B cell (primary cell): ENCODE results near the gene CHCHD3.

Source experiments
- EZH2 ChIP-seq: IDR thresholded peaks from 2 replicates; pipeline ENCODE4 v1.6.1; 2012; ENCODE audit warnings: borderline replicate concordance, low read depth, mild to moderate bottlenecking, moderate library complexity, low read length; ENCODE audit not compliant: insufficient read depth, poor library complexity, severe bottlenecking
- TF ChIP-seq, protein P1 (sequence below): fragments of 200-600 bp; IDR thresholded peaks from one replicate; pipeline ENCODE4 v1.8.0; 2022; ENCODE audit warnings: antibody characterized with exemption, mild to moderate bottlenecking

GRCh38 chr7:132907380-132907940 is 174.4 kb downstream of the CHCHD3 start:
- TF ChIP-seq, protein P1, sequence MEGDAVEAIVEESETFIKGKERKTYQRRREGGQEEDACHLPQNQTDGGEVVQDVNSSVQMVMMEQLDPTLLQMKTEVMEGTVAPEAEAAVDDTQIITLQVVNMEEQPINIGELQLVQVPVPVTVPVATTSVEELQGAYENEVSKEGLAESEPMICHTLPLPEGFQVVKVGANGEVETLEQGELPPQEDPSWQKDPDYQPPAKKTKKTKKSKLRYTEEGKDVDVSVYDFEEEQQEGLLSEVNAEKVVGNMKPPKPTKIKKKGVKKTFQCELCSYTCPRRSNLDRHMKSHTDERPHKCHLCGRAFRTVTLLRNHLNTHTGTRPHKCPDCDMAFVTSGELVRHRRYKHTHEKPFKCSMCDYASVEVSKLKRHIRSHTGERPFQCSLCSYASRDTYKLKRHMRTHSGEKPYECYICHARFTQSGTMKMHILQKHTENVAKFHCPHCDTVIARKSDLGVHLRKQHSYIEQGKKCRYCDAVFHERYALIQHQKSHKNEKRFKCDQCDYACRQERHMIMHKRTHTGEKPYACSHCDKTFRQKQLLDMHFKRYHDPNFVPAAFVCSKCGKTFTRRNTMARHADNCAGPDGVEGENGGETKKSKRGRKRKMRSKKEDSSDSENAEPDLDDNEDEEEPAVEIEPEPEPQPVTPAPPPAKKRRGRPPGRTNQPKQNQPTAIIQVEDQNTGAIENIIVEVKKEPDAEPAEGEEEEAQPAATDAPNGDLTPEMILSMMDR = no peak
- TF ChIP-seq EZH2 = no peak
